Measurements from ENCODE around the gene SEMA3D. TPM values are rescaled to one million over a fixed set of nuclear protein-coding genes. Genes with fewer than 3 reads are reported as not detected.

SEMA3D gene
- total and polyA plus RNA-seq, 9 of the 15 experiments (the other 6 are each of a cell fraction or from before 2014, with no cell fraction given) = 0.01 to 0.10 (median 0.04) TPM; not detected in 1

DNA sequence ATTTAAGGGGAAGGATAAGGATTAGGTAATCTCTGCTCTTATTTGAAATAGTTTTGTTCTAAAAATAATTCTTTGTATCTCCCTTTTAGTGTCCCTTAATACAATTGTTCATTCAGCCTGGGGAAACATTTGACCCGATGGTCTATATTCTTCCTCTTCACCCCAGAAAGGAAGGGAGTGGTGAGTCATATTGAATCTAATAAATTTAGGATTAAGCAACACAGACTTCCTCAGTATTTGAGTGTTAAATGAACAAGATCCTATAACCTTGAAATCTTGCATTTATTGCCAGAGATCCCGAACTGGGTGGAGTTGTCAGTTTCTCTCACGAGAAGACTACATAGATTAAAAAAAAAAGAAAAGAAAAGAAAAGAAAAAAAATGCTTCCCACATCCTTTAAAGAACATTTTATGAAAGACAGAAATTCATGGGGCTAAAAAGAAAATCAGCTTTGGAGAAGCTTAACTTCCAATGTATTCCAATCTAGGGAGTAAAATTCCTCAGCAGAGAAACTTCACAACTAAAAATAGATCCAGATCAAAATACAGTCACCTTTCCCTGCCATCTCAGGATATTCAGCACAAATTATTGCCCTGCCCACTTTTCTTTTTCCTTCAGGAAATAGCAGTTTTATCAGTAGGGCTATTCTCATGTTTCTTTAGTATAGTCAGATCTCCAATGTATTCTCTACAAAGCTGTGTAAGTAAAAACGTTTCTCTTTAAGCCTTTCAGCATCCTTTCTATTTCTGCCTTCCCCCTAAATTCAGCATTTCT is 82.2 kb downstream of the SEMA3D start:
- Histone ChIP-seq H3K9me3 (replicated peaks; ENCODE audit: control insufficient read depth, insufficient read depth, low read depth, low read length) (no peaks in the 10 kb centered on the region), H3K27ac (ENCODE audit: extremely low read depth, low read depth, low read length) (no peak overlapping the region), H3K4me2 (ENCODE audit: insufficient read depth, low read length) (no peak overlapping the region), H3K9me1 (ENCODE audit: control insufficient read depth, insufficient read depth, low read length) (no peaks in the 10 kb centered on the region), H3K36me3 (ENCODE audit: control insufficient read depth, insufficient read depth, low read length) (no peaks in the 10 kb centered on the region), H3K9ac (ENCODE audit: insufficient read depth in 1 of 2, low read depth in 2 of 2, low read length in 2 of 2) (no peak overlapping the region), H3K79me2 (ENCODE audit: control insufficient read depth, insufficient read depth, low read length) (no peaks in the 10 kb centered on the region), H3K4me1 (replicated peaks in 1 of 2; ENCODE audit: control insufficient read depth in 2 of 2, insufficient read depth in 2 of 2, low read length in 2 of 2) (no peaks in the 10 kb centered on the region), H3K4me3 (no peak overlapping the region), H2AFZ (ENCODE audit: low read depth, low read length) (no peak overlapping the region), H4K20me1 (replicated peaks; ENCODE audit: control insufficient read depth, insufficient read depth, low read length) (no peaks in the 10 kb centered on the region), H3K27me3 (ENCODE audit: control insufficient read depth in 2 of 2, insufficient read depth in 2 of 2, low read length in 2 of 2) (no peaks in the 10 kb centered on the region)
- intact Hi-C loops (cut with micrococcal nuclease) = no loop called here
- CTCF ChIA-PET (ENCODE audit: low intra/inter-chr PET ratio) = interaction anchor here (0.7 kb wide), 1 partner anchor 177 kb away, joined by 3 read pairs; no protein-coding TSS in a partner anchor
- DNase-seq (ENCODE audit: extremely low read depth in 1 of 4, low spot score in 3 of 4) (no peak), FAIRE-seq (no peak), ATAC-seq (no peak)
- 0% methylated on average over 4 of the region's 4 CpGs for WGBS (ENCODE audit: insufficient coverage, low coverage, missing lambda C conversion rate)
- POLR2A ChIA-PET = no interaction called here
- TF ChIP-seq PYGO2 (tag; IDR thresholded peaks at IDR 0.05) = no peak
- TF ChIP-seq, protein P1, sequence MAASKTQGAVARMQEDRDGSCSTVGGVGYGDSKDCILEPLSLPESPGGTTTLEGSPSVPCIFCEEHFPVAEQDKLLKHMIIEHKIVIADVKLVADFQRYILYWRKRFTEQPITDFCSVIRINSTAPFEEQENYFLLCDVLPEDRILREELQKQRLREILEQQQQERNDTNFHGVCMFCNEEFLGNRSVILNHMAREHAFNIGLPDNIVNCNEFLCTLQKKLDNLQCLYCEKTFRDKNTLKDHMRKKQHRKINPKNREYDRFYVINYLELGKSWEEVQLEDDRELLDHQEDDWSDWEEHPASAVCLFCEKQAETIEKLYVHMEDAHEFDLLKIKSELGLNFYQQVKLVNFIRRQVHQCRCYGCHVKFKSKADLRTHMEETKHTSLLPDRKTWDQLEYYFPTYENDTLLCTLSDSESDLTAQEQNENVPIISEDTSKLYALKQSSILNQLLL (CRISPR knock-in tag; IDR thresholded peaks at IDR 0.05; ENCODE audit: borderline replicate concordance) = no peak
- TF ChIP-seq TCF3 (CRISPR knock-in tag; IDR thresholded peaks at IDR 0.05) = no peak
- no peak for TF ChIP-seq SMARCA5 (IDR thresholded peaks at IDR 0.05)
- TF ChIP-seq CBX1 (IDR thresholded peaks at IDR 0.05; ENCODE audit: low read depth) = no peak
- TF ChIP-seq NR2C1 (IDR thresholded peaks at IDR 0.05) = no peak
- no peak for TF ChIP-seq NR2C1 (tag; IDR thresholded peaks at IDR 0.05)
- TF ChIP-seq DNMT1 (IDR thresholded peaks at IDR 0.05) = no peak
- no peak for TF ChIP-seq HIVEP1 (CRISPR knock-in tag; IDR thresholded peaks at IDR 0.05)
- TF ChIP-seq STAT5B (CRISPR knock-in tag; IDR thresholded peaks at IDR 0.05) = no peak
- no peak for TF ChIP-seq PHF8 (IDR thresholded peaks at IDR 0.05; ENCODE audit: borderline replicate concordance, low read length)
- TF ChIP-seq KDM5B (IDR thresholded peaks at IDR 0.05; ENCODE audit: insufficient replicate concordance, low read depth, low read length) = no peak
- TF ChIP-seq SMAD1 (IDR thresholded peaks at IDR 0.05; ENCODE audit: low read depth, low read length, partially characterized antibody) = no peak
- in situ Hi-C loops (cut with MboI) = no loop called here
- BruUV-seq (replicated peaks) = no TSS peak

Measured in K562 (cell line).